ENCODE measurements around the gene SESTD1. TPM values are rescaled to one million over a fixed set of nuclear protein-coding genes. Genes with fewer than 3 reads are reported as not detected.

Gene SESTD1
- total and polyA plus RNA-seq, 9 of the 15 experiments (the other 6 are each of a cell fraction or from before 2014, with no cell fraction given): 0.32 to 5.6 (median 2.1) TPM

GRCh38 chr2:179264368-179265081 lies at the start of gene SESTD1 (continued):
- TF ChIP-seq ZNF609 (CRISPR knock-in tag; IDR thresholded peaks at IDR 0.05; ENCODE audit: borderline replicate concordance): no peak
- no peak for TF ChIP-seq ZKSCAN8 (CRISPR knock-in tag; IDR thresholded peaks at IDR 0.05)
- peak; percentile 43; the same call in 1 of the 2 replicates for TF ChIP-seq CTBP1 (IDR thresholded peaks at IDR 0.05; ENCODE audit: borderline replicate concordance)
- TF ChIP-seq POLR3G (IDR thresholded peaks at IDR 0.05; ENCODE audit: extremely low read depth, insufficient read length, insufficient replicate concordance): no peak
- TF ChIP-seq E2F4 (CRISPR knock-in tag; IDR thresholded peaks at IDR 0.05; ENCODE audit: low read depth): no peak
- TF ChIP-seq YBX1 (IDR thresholded peaks at IDR 0.05): no peak
- no peak for TF ChIP-seq ZNF592 (IDR thresholded peaks at IDR 0.05)
- TF ChIP-seq ZNF274 (IDR thresholded peaks at IDR 0.05; ENCODE audit: borderline replicate concordance, low read depth, low read length): no peak
- TF ChIP-seq ZNF212 (CRISPR knock-in tag; IDR thresholded peaks at IDR 0.05): no peak
- TF ChIP-seq POLR2G (IDR thresholded peaks at IDR 0.05; ENCODE audit: low read depth, low read length): peak; percentile 52
- no peak for TF ChIP-seq RBM14 (IDR thresholded peaks at IDR 0.05; ENCODE audit: borderline replicate concordance, insufficient read depth, low read depth, low read length)
- TF ChIP-seq GMEB1 (CRISPR knock-in tag; IDR thresholded peaks at IDR 0.05): no peak

Measured in K562 (cell line).